Measurements from ENCODE around the gene STEAP2. TPM values are rescaled to one million over a fixed set of nuclear protein-coding genes. Genes with fewer than 3 reads are reported as not detected.

Gene STEAP2
- total RNA-seq, 1 donor from 2014 or later: 0.02 TPM

DNA sequence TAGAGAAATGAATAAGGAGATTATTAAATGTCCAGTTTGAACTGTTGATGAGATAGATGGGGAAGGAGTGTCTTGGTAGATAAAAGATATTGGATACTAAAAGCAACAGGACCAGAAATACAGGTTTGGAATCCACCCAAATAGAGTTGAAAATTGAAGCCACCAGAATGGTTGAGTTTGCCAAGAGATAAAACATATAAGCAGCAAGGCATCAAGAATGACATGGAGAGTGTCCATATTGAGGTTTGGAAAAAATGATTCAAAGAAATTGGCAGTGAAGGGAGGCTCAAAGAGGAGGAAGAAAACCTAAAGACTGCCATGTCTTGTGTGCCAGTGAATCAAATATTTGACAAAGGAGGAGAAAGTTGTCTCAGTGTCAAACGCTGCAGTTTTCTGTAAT, 57.6 kb downstream of the STEAP2 start:
- intact Hi-C loops (cut with micrococcal nuclease): no loop called here

DNA sequence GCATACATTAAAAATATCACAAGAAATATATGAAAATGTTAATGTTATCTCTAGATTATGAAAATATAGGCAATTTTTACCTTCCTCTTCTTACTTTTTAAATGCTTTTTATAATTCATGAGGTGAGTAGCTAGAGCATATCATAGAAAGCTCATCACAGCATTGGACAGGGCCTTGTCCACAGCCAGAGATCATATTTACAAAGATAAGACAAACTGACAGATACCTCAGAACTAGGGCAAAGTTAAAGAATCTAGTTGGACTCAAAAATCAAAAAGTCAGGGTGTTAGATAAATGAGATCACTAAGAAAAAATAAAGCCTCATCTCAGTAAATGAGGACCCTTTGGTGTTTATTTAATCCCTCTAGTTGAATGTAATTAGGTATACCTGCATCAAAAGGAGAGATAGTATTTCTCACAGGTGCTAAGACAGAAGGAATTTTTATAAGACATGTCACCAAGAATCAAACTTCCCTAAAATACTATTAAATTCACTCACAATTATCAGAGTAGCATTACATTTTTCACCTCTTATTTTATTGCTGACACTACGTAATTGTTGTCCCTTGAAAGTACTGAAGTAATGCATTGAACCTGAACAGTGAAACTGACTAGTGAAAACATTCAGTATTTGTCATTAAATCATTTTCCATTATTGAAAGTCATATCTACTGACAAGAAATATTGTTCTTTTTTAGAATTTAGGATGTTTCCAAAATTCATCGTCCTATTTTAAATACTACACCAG, 59.1 kb downstream of the STEAP2 start:
- intact Hi-C loops (cut with micrococcal nuclease): no loop called here

DNA sequence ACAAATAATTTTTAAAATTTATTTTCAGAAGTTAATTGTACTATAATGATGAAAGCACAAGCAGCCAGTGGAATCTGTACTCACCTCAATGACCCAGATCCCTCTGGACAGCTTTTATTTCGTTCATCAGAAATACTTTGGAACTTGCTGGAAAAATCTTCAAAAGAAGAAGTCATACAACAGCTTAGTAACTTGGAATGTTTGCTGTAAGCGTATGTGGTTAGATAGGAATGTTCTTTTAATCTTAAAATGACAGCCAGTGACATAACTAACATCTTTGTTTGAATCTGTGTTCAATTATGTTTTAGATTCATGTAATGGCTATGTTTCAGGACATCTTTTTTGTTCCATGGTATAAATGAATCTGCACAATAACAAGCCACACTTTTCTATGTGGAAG, 60.2 kb downstream of the STEAP2 start:
- intact Hi-C loops (cut with micrococcal nuclease): no loop called here

DNA sequence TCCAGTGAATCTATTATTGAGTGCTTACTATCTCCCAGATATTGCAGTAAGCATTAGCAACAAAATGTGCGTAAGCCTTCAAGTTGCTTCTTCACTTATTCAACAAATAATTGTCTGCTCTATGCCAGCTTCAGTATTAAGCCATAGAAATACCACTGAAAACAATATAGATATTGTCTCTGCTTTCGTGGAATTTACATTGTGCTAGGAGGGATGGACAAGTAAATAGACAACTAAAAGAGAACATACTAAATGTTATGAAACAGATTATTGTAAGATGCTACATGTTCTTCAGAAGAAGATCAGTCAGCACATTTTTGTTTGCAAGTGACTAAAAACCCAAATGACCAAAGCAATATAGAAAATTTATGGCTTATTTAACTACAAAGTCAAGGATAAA, 60.7 kb downstream of the STEAP2 start:
- intact Hi-C loops (cut with micrococcal nuclease): no loop called here

DNA sequence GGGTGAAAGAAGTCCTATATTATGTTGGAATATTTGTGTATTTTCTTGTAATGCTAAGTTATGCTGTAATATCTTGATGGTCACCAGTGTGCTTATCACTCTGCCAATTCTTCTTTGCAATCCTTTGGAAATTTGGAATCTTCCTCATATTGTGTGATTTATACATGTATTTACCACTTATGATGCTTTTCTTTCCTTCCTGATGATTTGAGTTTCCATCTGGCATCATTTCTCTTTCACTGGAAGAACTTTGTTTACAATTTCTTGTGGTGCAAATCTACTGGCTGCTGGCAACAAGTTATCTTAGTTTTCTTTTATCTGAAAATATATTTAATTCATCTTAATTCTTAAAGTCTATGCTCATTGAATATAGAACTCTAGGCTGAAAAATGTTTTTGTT, 62.6 kb downstream of the STEAP2 start:
- intact Hi-C loops (cut with micrococcal nuclease): no loop called here

DNA sequence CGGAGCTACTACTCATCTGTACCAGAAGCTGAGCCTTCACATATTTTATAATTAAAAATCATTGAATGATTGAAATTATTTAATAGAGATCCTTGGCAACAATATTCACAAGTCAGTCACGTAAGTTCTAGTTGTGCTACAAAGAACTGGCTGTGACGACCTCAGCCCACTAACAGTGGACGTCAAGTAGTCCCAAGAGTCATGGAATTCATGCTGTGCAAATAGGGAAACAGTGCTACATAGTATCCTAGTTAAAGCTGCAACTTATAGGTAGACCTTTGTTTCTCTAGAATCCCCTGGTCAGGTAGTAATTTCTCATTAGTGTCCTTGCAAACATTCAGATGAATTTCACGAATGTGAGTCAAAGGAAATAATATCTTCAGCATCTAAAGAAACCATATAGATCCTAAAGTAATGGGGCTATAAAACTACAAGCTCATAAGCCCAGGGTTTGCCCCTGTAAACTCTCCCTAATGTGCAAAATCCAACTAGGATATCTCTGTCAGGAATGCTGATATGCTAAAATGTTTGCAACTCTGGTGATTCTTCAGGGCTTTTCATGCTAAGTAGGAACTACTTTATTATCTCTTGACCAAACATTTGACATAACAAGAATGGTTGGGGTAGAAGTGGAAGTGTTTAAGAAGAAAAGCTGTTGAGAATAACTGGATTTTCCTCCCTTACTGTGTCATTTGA, 64.6 kb downstream of the STEAP2 start:
- intact Hi-C loops (cut with micrococcal nuclease): no loop called here

Other genes with a start within 250 kb of the STEAP2 start
- 0.48 TPM in 1 of 2 replicates, not detected in the other for gene STEAP1, start 57.3 kb upstream of the STEAP2 start, total RNA-seq
- not detected in 2 replicates for gene CFAP69, start 33.4 kb downstream of the STEAP2 start, total RNA-seq
- not detected in 2 replicates for gene FAM237B, start 109.6 kb downstream of the STEAP2 start, total RNA-seq
- gene GTPBP10, start 135.0 kb downstream of the STEAP2 start, total RNA-seq: 25.3 and 27.3 TPM in 2 replicates
- gene CLDN12, start 191.7 kb downstream of the STEAP2 start, total RNA-seq: 2.5 and 2.6 TPM in 2 replicates

Data from T-helper 2 cell treated with Interferon-gamma antibody and Interleukin-4, amounts not matched to agents 100 ng/mL and 5 ng/mL, for 36 hours (primary cell).